ENCODE results near the gene UCK1. TPM values are rescaled to one million over a fixed set of nuclear protein-coding genes. Genes with fewer than 3 reads are reported as not detected.
A peak's percentile ranks its signal among the peaks of the same experiment; 100 is the strongest.

UCK1 gene
- total and polyA plus RNA-seq, 2 of the 8 experiments (the other 6 are each of a cell fraction or from before 2014, with no cell fraction given), result 35.1 to 42.0 TPM

GRCh38 chr9:131511880-131512279 lies 19.2 kb downstream of the UCK1 start:
- H3K27ac ChIP-seq (ENCODE audit: low read depth, low read length), result no peak overlapping the region
- H2AK5ac ChIP-seq (ENCODE audit: low read depth, low read length), result no peak overlapping the region
- H3K14ac ChIP-seq (ENCODE audit: insufficient read length), result no peak overlapping the region
- no peak overlapping the region for H3K4me2 ChIP-seq (ENCODE audit: insufficient read depth in 1 of 2, low read depth in 2 of 2, low read length in 2 of 2)
- no peak overlapping the region for H3K23ac ChIP-seq (ENCODE audit: insufficient read length)
- H4K8ac ChIP-seq (ENCODE audit: extremely low read depth, insufficient read depth, low read length), result peak overlapping the region; percentile 21
- DNase-seq (ENCODE audit: low read depth in 1 of 2, low spot score in 2 of 2) (no peak), FAIRE-seq (no peak)
- ChIA-PET POLR2A (ENCODE audit: partially characterized antibody) (interaction anchor here (1.1 to 3.8 kb wide), 3 partner anchors 11 to 14 kb away, joined by 3 to 24 read pairs (median 4); no protein-coding TSS in a partner anchor), CTCF (ENCODE audit: partially characterized antibody) (no interaction called here)
- no peak overlapping the region for H3K9ac ChIP-seq (replicated peaks in 1 of 4; ENCODE audit: extremely low read depth in 1 of 4, low read depth in 3 of 4, low read length in 3 of 4)
- H2BK15ac ChIP-seq (ENCODE audit: low read length), result no peak overlapping the region
- no peak overlapping the region for H3K4ac ChIP-seq (replicated peaks; ENCODE audit: insufficient read length, low read depth, low read length)
- no peak overlapping the region for H2BK120ac ChIP-seq (replicated peaks; ENCODE audit: low read depth, low read length)
- H3K9me3 ChIP-seq (ENCODE audit: insufficient read depth in 2 of 2, low read depth in 1 of 2, low read length in 1 of 2), result peaks cover 3 to 5% of the 10 kb centered on the region in 2 experiments; a peak in 2 of 4 replicates
- peaks cover 0 to 4% of the 10 kb centered on the region in 2 experiments for H4K20me1 ChIP-seq (replicated peaks in 1 of 2; ENCODE audit: control insufficient read depth in 1 of 2, insufficient read depth in 2 of 2, low read length in 2 of 2)
- H2AFZ ChIP-seq (ENCODE audit: low read length), result no peak overlapping the region
- no peak overlapping the region for H3K56ac ChIP-seq (replicated peaks; ENCODE audit: insufficient read length, low read depth, low read length)
- no peaks in the 10 kb centered on the region for H3K23me2 ChIP-seq (ENCODE audit: low read depth, low read length)
- peaks cover 18 to 62% (median 40%) of the 10 kb centered on the region in 4 experiments for H3K36me3 ChIP-seq (ENCODE audit: control insufficient read depth in 2 of 4, insufficient read depth in 4 of 4, low read length in 3 of 4)
- no peak overlapping the region for H2BK20ac ChIP-seq (ENCODE audit: low read length)
- H3K79me2 ChIP-seq (ENCODE audit: control insufficient read depth in 1 of 2, insufficient read depth in 2 of 2, low read length in 2 of 2), result no peaks in the 10 kb centered on the region
- H2BK12ac ChIP-seq (ENCODE audit: low read depth, low read length), result no peak overlapping the region
- no peak overlapping the region for H3K4me3 ChIP-seq (ENCODE audit: extremely low read depth in 1 of 4, insufficient read depth in 2 of 4, low read depth in 3 of 4, low read length in 4 of 4)
- H3K27me3 ChIP-seq (replicated peaks in 1 of 4; ENCODE audit: control insufficient read depth in 3 of 4, extremely low read depth in 1 of 4, insufficient read depth in 3 of 4, low read length in 3 of 4), result no peaks in the 10 kb centered on the region
- no peak overlapping the region for H2BK5ac ChIP-seq (ENCODE audit: low read depth, low read length)
- H3K18ac ChIP-seq (ENCODE audit: extremely low read depth, low read length), result no peak overlapping the region
- H4K5ac ChIP-seq (ENCODE audit: insufficient read length, low read depth, low read length), result no peak overlapping the region
- TF ChIP-seq JUND (IDR thresholded peaks at IDR 0.05; ENCODE audit: low read length), result no peak
- no peak for TF ChIP-seq MAFK (IDR thresholded peaks at IDR 0.05; ENCODE audit: low read depth, low read length)
- TF ChIP-seq SIX5 (IDR thresholded peaks at IDR 0.05; ENCODE audit: low read depth, low read length), result no peak
- TF ChIP-seq CHD1 (IDR thresholded peaks at IDR 0.05; ENCODE audit: low read depth, low read length), result no peak
- no peak for TF ChIP-seq POLR2AphosphoS5 (IDR thresholded peaks at IDR 0.05; ENCODE audit: low read depth, low read length)
- TF ChIP-seq CREB1 (IDR thresholded peaks at IDR 0.05), result no peak
- no peak for TF ChIP-seq NANOG (IDR thresholded peaks at IDR 0.05; ENCODE audit: insufficient read depth, low read depth, low read length, poor library complexity, severe bottlenecking)
- no peak for TF ChIP-seq RNF2 (IDR thresholded peaks at IDR 0.05; ENCODE audit: borderline replicate concordance, low read depth, low read length, missing control alignments, poor library complexity, severe bottlenecking)
- no peak for TF ChIP-seq CTCF (IDR thresholded peaks at IDR 0.05; ENCODE audit: control extremely low read depth in 1 of 3, insufficient read depth in 1 of 3, low read depth in 1 of 3, low read length in 3 of 3)
- no peak for TF ChIP-seq BCL11A (IDR thresholded peaks at IDR 0.05; ENCODE audit: low read depth in 2 of 2, low read length in 2 of 2)
- no peaks in the 10 kb centered on the region for H3K4me1 ChIP-seq (replicated peaks in 1 of 4; ENCODE audit: control insufficient read depth in 3 of 4, insufficient read depth in 4 of 4, low read length in 3 of 4)
- no peak overlapping the region for H4K91ac ChIP-seq (replicated peaks; ENCODE audit: insufficient read length, low read length)
- no peaks in the 10 kb centered on the region for H3K79me1 ChIP-seq (ENCODE audit: low read depth, low read length)
- 90% methylated on average over 6 of the region's 6 CpGs; no CpG with 5 or more reads in 1 of the 2 experiments for WGBS, 2 experiments (ENCODE audit: extremely low coverage in 1 of 2, insufficient coverage in 1 of 2, insufficient read length in 1 of 2, insufficient replicate concordance in 2 of 2, low coverage in 1 of 2, low lambda C conversion rate in 2 of 2, missing lambda C conversion rate in 1 of 2)

Measured in H1 (cell line).